ENCODE measurements around the gene SOX5. TPM values are rescaled to one million over a fixed set of nuclear protein-coding genes. Genes with fewer than 3 reads are reported as not detected.

The SOX5 gene
- total and polyA plus RNA-seq, 2 of the 8 experiments (the other 6 are each of a cell fraction or from before 2014, with no cell fraction given): 2.2 to 2.6 TPM

GRCh38 chr12:23504043-23504442 lies 445.4 kb downstream of the SOX5 start:
- Histone ChIP-seq H3K23me2 (ENCODE audit: low read depth, low read length) (no peaks in the 10 kb centered on the region), H2BK5ac (ENCODE audit: low read depth, low read length) (no peak overlapping the region), H3K79me2 (ENCODE audit: control insufficient read depth in 1 of 2, insufficient read depth in 2 of 2, low read length in 2 of 2) (no peaks in the 10 kb centered on the region), H3K27ac (ENCODE audit: low read depth, low read length) (no peak overlapping the region), H3K79me1 (ENCODE audit: low read depth, low read length) (no peaks in the 10 kb centered on the region), H3K36me3 (ENCODE audit: control insufficient read depth in 2 of 4, insufficient read depth in 4 of 4, low read length in 3 of 4) (no peaks in the 10 kb centered on the region), H2BK20ac (ENCODE audit: low read length) (0 out of 2 replicates have a peak overlapping the region, but pooled peaks have one; percentile 91), H3K4me1 (replicated peaks in 1 of 4; ENCODE audit: control insufficient read depth in 3 of 4, insufficient read depth in 4 of 4, low read length in 3 of 4) (peaks cover 0 to 3% (median 0%) of the 10 kb centered on the region in 4 experiments; a peak in 2 of 7 replicates), H3K4me3 (ENCODE audit: extremely low read depth in 1 of 4, insufficient read depth in 2 of 4, low read depth in 3 of 4, low read length in 4 of 4) (no peak overlapping the region), H2BK12ac (ENCODE audit: low read depth, low read length) (no peak overlapping the region), H4K20me1 (replicated peaks in 1 of 2; ENCODE audit: control insufficient read depth in 1 of 2, insufficient read depth in 2 of 2, low read length in 2 of 2) (no peaks in the 10 kb centered on the region), H4K8ac (ENCODE audit: extremely low read depth, insufficient read depth, low read length) (no peak overlapping the region), H3K9ac (replicated peaks in 1 of 4; ENCODE audit: extremely low read depth in 1 of 4, low read depth in 3 of 4, low read length in 3 of 4) (no peak overlapping the region), H3K56ac (replicated peaks; ENCODE audit: insufficient read length, low read depth, low read length) (no peak overlapping the region), H3K4me2 (ENCODE audit: insufficient read depth in 1 of 2, low read depth in 2 of 2, low read length in 2 of 2) (no peak overlapping the region), H2AFZ (ENCODE audit: low read length) (no peak overlapping the region), H3K14ac (ENCODE audit: insufficient read length) (no peak overlapping the region), H3K23ac (ENCODE audit: insufficient read length) (no peak overlapping the region), H3K27me3 (replicated peaks in 1 of 4; ENCODE audit: control insufficient read depth in 3 of 4, extremely low read depth in 1 of 4, insufficient read depth in 3 of 4, low read length in 3 of 4) (no peaks in the 10 kb centered on the region), H4K91ac (replicated peaks; ENCODE audit: insufficient read length, low read length) (peak overlapping the region; percentile 35), H3K4ac (replicated peaks; ENCODE audit: insufficient read length, low read depth, low read length) (no peak overlapping the region), H3K9me3 (ENCODE audit: insufficient read depth in 2 of 2, low read depth in 1 of 2, low read length in 1 of 2) (no peaks in the 10 kb centered on the region), H4K5ac (ENCODE audit: insufficient read length, low read depth, low read length) (no peak overlapping the region), H2BK120ac (replicated peaks; ENCODE audit: low read depth, low read length) (peak overlapping the region; percentile 7), H3K18ac (ENCODE audit: extremely low read depth, low read length) (no peak overlapping the region), H2AK5ac (ENCODE audit: low read depth, low read length) (no peak overlapping the region), H2BK15ac (ENCODE audit: low read length) (no peak overlapping the region)
- CTCF ChIA-PET (ENCODE audit: partially characterized antibody): interaction anchor here (0.6 to 2.4 kb wide), 7 partner anchors 8 to 1092 kb away, joined by 3 to 9 read pairs (median 3); no protein-coding TSS in a partner anchor
- WGBS, 2 experiments (ENCODE audit: extremely low coverage in 1 of 2, insufficient coverage in 1 of 2, insufficient read length in 1 of 2, insufficient replicate concordance in 2 of 2, low coverage in 1 of 2, low lambda C conversion rate in 2 of 2, missing lambda C conversion rate in 1 of 2): 63% methylated on average over 2 of the region's 2 CpGs; no CpG with 5 or more reads in 1 of the 2 experiments
- FAIRE-seq (no peak), DNase-seq (ENCODE audit: low read depth in 1 of 2, low spot score in 2 of 2) (no peak)
- POLR2A ChIA-PET (ENCODE audit: partially characterized antibody): interaction anchor here (0.6 kb wide), 1 partner anchor 9 kb away, joined by 3 read pairs; no protein-coding TSS in a partner anchor
- TF ChIP-seq POU5F1 (IDR thresholded peaks at IDR 0.05; ENCODE audit: low read depth, low read length) (no peak), TBP (IDR thresholded peaks at IDR 0.05; ENCODE audit: low read depth, low read length) (no peak), TCF12 (IDR thresholded peaks at IDR 0.05; ENCODE audit: low read depth, low read length) (no peak), CTCF (IDR thresholded peaks at IDR 0.05; ENCODE audit: control extremely low read depth in 1 of 3, insufficient read depth in 1 of 3, low read depth in 1 of 3, low read length in 3 of 3) (peak in 2 of 3 experiments; percentile 57 to 59; a peak in 3 of 4 replicates), MAFK (IDR thresholded peaks at IDR 0.05; ENCODE audit: low read depth, low read length) (no peak), ASH2L (IDR thresholded peaks at IDR 0.05; ENCODE audit: low read length) (peak; percentile 4), RAD21 (IDR thresholded peaks at IDR 0.05 in 1 of 2, conservative IDR thresholded peaks at IDR 0.05 in 1 of 2; ENCODE audit: low read depth in 2 of 2, low read length in 2 of 2) (peak; percentile 58 to 63)
